Pancreas (tissue), 10 donors: ENCODE data around the gene PTPN14. TPM values are rescaled to one million over a fixed set of nuclear protein-coding genes. Genes with fewer than 3 reads are reported as not detected.
A peak's percentile ranks its signal among the peaks of the same experiment; 100 is the strongest.

Source experiments
- ATAC-seq, 4 donors: fragments of 200-7000 bp; cut with Tn5 transposase; one replicate each; pipeline versions ENCODE4 v1.8.0 to v1.9.1; 2020; ENCODE audit warnings: mild to moderate bottlenecking in 4 of 4, moderate library complexity in 4 of 4
- DNase-seq, 6 donors: peaks; one replicate each; pipeline ENCODE4 v3.0.0-alpha.2; 2020
- FAIRE-seq: peaks from 2 replicates; lab custom pipeline; 2012; peaks lifted over from hg19 to GRCh38; lab: Jason Lieb, UNC
- H3K27ac ChIP-seq, 4 donors: fragments of 200-600 bp; sonication (generic); 1 replicate in 3 of 4; 2 replicates in 1 of 4; pipeline versions ENCODE4 v1.5.0 to v1.8.0; 2020
- H3K27me3 ChIP-seq, 4 donors: fragments of 200-600 bp; one replicate each; pipeline ENCODE4 v1.8.0; 2021
- H3K36me3 ChIP-seq, 3 donors: fragments of 200-600 bp; sonication (generic) in 1 of 3; one replicate each; pipeline versions ENCODE4 v1.5.0 to v1.8.0; 2020 to 2021
- H3K4me1 ChIP-seq, 3 donors: fragments of 200-600 bp; one replicate each; pipeline ENCODE4 v1.8.0; 2021
- H3K4me3 ChIP-seq, 4 donors: fragments of 200-600 bp; sonication (generic) in 2 of 4; one replicate each; pipeline versions ENCODE4 v1.5.0 to v1.8.0; 2020 to 2021
- H3K9me3 ChIP-seq, 4 donors: fragments of 200-600 bp; one replicate each; pipeline ENCODE4 v1.8.0; 2021
- WGBS, 2 donors: extraction: QIAGEN DNeasy Blood & Tissue Kit; methylation state at CpG; one replicate each; pipeline ENCODE4 v1.1.7; 2013; 5-methylcytosine and 5-hydroxymethylcytosine counted together
- intact Hi-C, 3 donors: fragments of 100-400 bp; cut with DNase I; formaldehyde crosslinking; loops; one replicate each; pipeline versions ENCODE4 v1.11.1 to v1.14.2; 2022
- polyA plus RNA-seq, 2 donors: library from polyadenylated mRNA; stranded (reverse); fragments of 200-250 nt; gene quantifications; one replicate each; pipeline ENCODE4 v1.2.3, GENCODE V29; 2013
- total RNA-seq, 6 donors: library from RNA; stranded (reverse); fragmentation: NEBNext Ultra II Directional in 4 of 6; extraction: Animal tissue kit (Norgen Biotek cat#: 25700) in 4 of 6; gene quantifications; one replicate each; pipeline versions ENCODE4 v1.2.1 to v1.2.4, GENCODE V29; 2021 to 2023
- TF ChIP-seq, protein P1 (sequence below), 4 donors: fragments of 200-600 bp; sonication (generic) in 3 of 4; IDR thresholded peaks; one replicate each; pipeline versions ENCODE4 v1.5.0 to v1.8.0; 2021; ENCODE audit warnings: antibody characterized with exemption in 4 of 4
- donor health status: healthy with polysubstance abuse.
- donor health status: DM: no; HTN: no; CAD: no; lungs with moderate emphysema.
- donor health status: DM: no; HTN: no; CAD: no.
- donor health status: control.
- donor health status: control.
- donor health status: Bipolar disorder and iron deficiency.
- donor health status: DM: yes; HTN: yes; CAD: no.
- donor health status: DM: no; HTN: no; CAD: no.
- donor health status: DM: no; HTN: no; CAD: no.
- donor health status: DM: yes; HTN: yes; CAD: no.

PTPN14 gene
- total and polyA plus RNA-seq, 8 donors: 1.9 to 17.5 (median 11.5) TPM

- Histone ChIP-seq H3K27ac (no peak overlapping the region), H3K9me3 (no peaks in the 10 kb centered on the region), H3K4me3 (no peak overlapping the region), H3K36me3 (no peaks in the 10 kb centered on the region), H3K4me1 (no peaks in the 10 kb centered on the region), H3K27me3 (no peaks in the 10 kb centered on the region)
- FAIRE-seq: no peak
- no peak for DNase-seq
- TF ChIP-seq, protein P1, sequence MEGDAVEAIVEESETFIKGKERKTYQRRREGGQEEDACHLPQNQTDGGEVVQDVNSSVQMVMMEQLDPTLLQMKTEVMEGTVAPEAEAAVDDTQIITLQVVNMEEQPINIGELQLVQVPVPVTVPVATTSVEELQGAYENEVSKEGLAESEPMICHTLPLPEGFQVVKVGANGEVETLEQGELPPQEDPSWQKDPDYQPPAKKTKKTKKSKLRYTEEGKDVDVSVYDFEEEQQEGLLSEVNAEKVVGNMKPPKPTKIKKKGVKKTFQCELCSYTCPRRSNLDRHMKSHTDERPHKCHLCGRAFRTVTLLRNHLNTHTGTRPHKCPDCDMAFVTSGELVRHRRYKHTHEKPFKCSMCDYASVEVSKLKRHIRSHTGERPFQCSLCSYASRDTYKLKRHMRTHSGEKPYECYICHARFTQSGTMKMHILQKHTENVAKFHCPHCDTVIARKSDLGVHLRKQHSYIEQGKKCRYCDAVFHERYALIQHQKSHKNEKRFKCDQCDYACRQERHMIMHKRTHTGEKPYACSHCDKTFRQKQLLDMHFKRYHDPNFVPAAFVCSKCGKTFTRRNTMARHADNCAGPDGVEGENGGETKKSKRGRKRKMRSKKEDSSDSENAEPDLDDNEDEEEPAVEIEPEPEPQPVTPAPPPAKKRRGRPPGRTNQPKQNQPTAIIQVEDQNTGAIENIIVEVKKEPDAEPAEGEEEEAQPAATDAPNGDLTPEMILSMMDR (IDR thresholded peaks at IDR 0.05): no peak
- intact Hi-C loops: no loop called here
- 87 to 95% methylated on average over 1 of the region's 1 CpG for WGBS, 2 donors
- no peak for ATAC-seq
Measured at GRCh38 chr1:214565310-214565709, 13.9 kb upstream of the PTPN14 start.

DNA sequence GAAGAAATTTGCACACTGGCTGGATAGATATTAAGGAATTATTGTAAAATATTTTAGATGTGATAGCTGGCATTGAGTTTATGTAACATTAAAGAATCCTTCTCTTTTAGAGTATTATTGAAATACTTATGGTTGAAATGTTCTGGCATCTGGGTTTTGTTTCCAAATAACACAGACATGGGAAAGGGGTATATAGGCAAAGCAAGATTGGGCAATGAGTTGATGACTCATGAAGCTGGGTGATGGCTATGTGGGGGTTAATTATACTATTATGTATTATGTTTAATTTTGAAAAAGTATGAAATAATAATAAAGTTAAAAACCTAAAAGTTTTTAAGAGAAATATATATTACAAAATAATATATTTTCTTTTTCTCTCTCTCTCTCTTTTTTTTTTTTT, 12.5 kb upstream of the PTPN14 start:
- no peak overlapping the region for H3K27ac ChIP-seq
- DNase-seq: no peak
- ATAC-seq: no peak
- no peaks in the 10 kb centered on the region for H3K36me3 ChIP-seq
- H3K9me3 ChIP-seq: no peaks in the 10 kb centered on the region
- intact Hi-C loops: no loop called here
- no peaks in the 10 kb centered on the region for H3K4me1 ChIP-seq
- no peak overlapping the region for H3K4me3 ChIP-seq
- FAIRE-seq: no peak
- no peaks in the 10 kb centered on the region for H3K27me3 ChIP-seq
- TF ChIP-seq, protein P1 (IDR thresholded peaks at IDR 0.05): no peak

GRCh38 chr1:214557952-214558735, 6.7 kb upstream of the PTPN14 start:
- Histone ChIP-seq H3K27me3 (no peaks in the 10 kb centered on the region), H3K4me3 (no peak overlapping the region), H3K9me3 (no peaks in the 10 kb centered on the region), H3K4me1 (no peaks in the 10 kb centered on the region), H3K36me3 (no peaks in the 10 kb centered on the region), H3K27ac (no peak overlapping the region)
- ATAC-seq (no peak), DNase-seq (no peak), FAIRE-seq (no peak)
- intact Hi-C loops: no loop called here
- 63 to 66% methylated on average over 8 of the region's 8 CpGs for WGBS, 2 donors
- TF ChIP-seq, protein P1 (IDR thresholded peaks at IDR 0.05): no peak

DNA sequence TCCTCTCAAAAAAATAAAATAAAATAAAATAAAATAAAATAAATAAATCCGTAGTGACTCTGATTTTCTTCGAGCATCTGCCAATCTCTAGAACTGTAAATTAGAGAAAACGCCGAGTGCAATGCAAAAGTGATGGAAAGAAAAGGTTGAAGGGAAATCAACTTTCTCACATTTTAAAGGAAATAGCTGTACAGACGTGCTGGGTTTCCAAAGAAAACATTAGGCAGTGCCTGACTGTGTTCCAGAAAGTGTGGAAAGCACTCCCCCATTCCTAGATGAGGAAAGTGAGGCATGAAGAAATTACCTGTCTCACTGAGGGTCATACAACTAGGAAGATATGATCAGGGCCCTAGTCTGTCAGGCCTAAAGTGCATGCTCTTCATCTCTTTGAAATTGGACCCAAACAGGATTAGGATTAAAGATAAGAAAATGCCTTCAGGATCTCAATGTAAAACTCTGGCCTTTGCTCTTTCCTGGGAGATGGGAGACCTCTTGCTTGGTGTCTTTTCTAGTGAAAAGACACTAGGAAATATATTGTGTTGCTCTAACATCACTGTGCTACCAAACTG, 1.8 kb upstream of the PTPN14 start:
- H3K9me3 ChIP-seq: no peaks in the 10 kb centered on the region
- DNase-seq (no peak), FAIRE-seq (no peak), ATAC-seq (no peak)
- WGBS, 2 donors: 85 to 88% methylated on average over 5 of the region's 5 CpGs
- intact Hi-C loops: no loop called here
- no peaks in the 10 kb centered on the region for H3K36me3 ChIP-seq
- peaks cover 0 to 15% (median 5%) of the 10 kb centered on the region in 3 donors for H3K4me1 ChIP-seq
- H3K27ac ChIP-seq: peak overlapping the region in 3 of 4 donors; percentile 90 to 97 (median 96)
- TF ChIP-seq, protein P1 (IDR thresholded peaks at IDR 0.05): no peak
- H3K27me3 ChIP-seq: no peaks in the 10 kb centered on the region
- no peak overlapping the region for H3K4me3 ChIP-seq

DNA sequence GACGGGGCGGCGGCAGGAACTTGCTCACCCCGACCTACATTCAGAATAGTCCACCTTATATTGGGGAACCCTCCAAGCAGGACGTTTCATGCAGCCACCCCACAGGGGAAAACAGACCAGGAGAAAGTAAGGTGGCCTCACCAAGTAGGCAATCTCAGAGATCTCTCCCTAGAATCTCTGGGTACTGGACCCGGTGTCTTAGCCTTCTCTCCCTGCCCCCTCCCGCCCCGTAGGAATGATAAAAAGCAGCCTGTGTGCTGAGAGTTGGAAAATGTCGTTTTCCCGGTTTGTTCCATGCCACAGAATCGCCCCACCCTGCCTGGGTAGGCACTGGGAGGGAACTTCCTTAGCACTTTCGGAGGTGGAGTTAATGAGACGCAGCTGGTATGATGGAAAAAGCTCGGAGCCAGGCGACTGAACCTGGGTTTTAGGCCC, 789 bp upstream of the PTPN14 start:
- TF ChIP-seq, protein P1 (IDR thresholded peaks at IDR 0.05): no peak
- 1% methylated on average over 15 of the region's 15 CpGs for WGBS, 2 donors
- Histone ChIP-seq H3K27me3 (no peaks in the 10 kb centered on the region), H3K4me3 (peak overlapping the region; percentile 38 to 90 (median 71)), H3K27ac (peak overlapping the region; percentile 90 to 97 (median 95)), H3K4me1 (peaks cover 6 to 26% (median 14%) of the 10 kb centered on the region in 3 donors), H3K36me3 (no peaks in the 10 kb centered on the region), H3K9me3 (no peaks in the 10 kb centered on the region)
- peak; percentile 55 to 68 (median 68) for ATAC-seq
- DNase-seq: peak; percentile 49 to 67 (median 64)
- no peak for FAIRE-seq
- intact Hi-C loops: no loop called here
